Hematopoietic multipotent progenitor cell (in vitro differentiated cells): Measurements from ENCODE around the gene KMT5C. TPM values are rescaled to one million over a fixed set of nuclear protein-coding genes. Genes with fewer than 3 reads are reported as not detected.

Experiments used
- DNase-seq, 3 donors: peaks; one replicate each; pipeline ENCODE4 v3.0.0-alpha.2; 2011 to 2015; ENCODE audit warnings: low read depth in 2 of 3, low spot score in 2 of 3
- total RNA-seq: library from RNA; depleted of rRNA; stranded (reverse); fragments of >200 nt; gene quantifications from one replicate; pipeline ENCODE4 v1.2.3, GENCODE V29; 2012

KMT5C gene
- total RNA-seq, 1 donor: 22.4 TPM

GRCh38 chr19:55362990-55363716, 23.5 kb downstream of the KMT5C start, which contains the start of gene GARIN5B:
Gene GARIN5B, minus strand, starts transcription at chr19:55363260. Its CDS starts 194 bp downstream, at chr19:55363066.
- DNase-seq: no peak

GRCh38 chr19:55365245-55365644, 25.6 kb downstream of the KMT5C start:
- no peak for DNase-seq

DNA sequence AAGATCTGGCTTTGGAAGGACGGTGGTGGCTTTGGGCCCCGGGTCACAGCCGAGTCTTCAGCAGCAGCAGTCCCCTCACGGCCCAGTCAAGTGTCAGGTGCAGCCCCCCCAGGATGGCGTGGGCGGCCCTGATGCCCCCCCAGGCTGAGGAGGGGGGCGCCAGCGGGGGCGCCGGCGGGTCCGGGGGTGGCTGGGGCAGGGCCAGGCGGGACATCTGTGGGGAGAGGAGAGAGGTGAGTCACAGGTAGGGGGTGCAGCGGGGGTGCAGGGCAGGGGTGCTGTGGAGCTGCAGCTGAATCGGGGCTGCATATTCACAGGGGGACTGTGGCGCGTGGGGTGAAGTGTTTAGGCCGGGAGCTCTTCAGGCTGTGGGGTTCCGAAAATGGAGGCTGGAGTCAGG, 26.3 kb downstream of the KMT5C start:
- DNase-seq: no peak

GRCh38 chr19:55366790-55367189, 27.1 kb downstream of the KMT5C start:
- no peak for DNase-seq

GRCh38 chr19:55368106-55368505, 28.4 kb downstream of the KMT5C start:
- no peak for DNase-seq

GRCh38 chr19:55368701-55369563, 29.3 kb downstream of the KMT5C start:
- DNase-seq: no peak

DNA sequence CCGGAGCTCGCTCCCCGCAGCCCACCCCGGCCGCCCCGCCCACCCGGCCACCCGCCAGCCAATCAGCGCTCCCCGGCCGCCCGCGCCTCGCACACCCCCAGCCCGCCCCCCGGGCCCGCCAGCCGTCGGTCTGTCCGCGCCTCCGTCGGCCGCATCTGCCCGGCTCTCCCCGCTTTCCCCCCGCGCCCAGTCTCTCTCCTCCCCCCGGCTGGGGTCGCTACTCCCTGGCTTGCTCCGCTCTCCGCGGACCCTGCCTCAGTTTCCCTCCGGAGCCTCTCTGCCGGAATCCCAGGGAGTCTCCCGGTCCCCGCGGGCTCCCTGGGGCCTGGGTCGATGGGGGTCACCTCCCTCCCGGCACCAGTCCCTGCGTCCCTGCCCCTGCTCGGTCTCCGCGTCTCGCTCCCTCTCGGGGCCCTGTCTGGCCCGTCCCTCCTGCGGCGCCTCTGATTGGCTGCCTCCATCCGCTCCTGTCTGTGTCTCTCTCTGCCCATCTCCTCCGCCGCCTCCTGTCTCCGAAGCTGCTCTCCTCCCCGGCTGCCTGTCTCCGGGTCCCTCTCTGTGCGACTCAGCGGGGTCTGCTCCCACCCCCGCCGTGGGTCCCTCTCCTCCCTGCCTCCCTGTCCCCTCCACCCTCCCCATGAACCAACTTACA, 30.1 kb downstream of the KMT5C start:
- no peak for DNase-seq

- DNase-seq: no peak
These were observed 30.8 kb downstream of the KMT5C start, which contains the start of gene IL11 for GRCh38 chr19:55370305-55370988. Gene IL11, minus strand, starts transcription at chr19:55370463. Its CDS starts 153 bp downstream, at chr19:55370310.

DNA sequence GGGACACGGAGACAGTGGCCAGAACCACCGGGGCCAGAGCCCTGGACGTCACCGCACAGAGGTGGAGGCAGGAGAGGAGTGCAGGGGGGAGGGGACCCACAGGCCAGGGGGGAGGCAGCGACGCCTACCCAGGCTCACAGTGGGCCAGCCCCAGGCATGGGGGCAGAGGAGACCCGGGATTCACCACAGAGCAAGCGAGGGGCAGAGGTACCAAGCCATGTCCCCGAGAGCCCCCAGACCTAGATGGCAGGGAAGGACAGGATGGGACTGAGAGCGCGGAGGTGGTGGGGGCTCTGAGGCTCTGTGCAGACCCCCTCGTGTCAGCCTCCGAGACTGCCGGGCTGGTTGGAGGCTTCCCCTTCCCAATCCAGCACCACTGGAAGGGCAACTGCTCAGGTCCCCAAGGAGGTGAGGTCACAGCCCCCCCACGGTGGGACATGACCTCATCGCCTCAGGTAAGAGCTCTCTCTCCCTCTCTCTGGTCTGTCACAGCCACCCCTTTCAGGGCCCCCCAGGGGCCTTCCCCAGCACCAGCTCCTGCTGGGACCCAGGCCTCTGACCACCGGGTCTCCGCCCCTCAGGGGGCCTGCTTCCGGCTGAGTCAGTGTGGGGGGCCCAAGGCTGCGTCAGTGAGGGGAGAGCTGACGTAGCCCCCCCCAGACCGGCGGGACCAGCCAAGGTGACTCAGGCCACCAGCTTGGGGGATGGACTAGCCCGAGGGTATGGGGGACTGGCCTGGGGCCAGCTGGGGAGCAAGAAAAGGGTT, 32.8 kb downstream of the KMT5C start:
- peak in 2 of 3 donors; percentile 66 to 83 for DNase-seq

GRCh38 chr19:55373306-55373992, 33.8 kb downstream of the KMT5C start:
- DNase-seq: no peak

GRCh38 chr19:55373993-55374757, 34.5 kb downstream of the KMT5C start:
- DNase-seq: no peak

- DNase-seq: no peak
These were observed 36.7 kb downstream of the KMT5C start, which contains the start of gene TMEM190 for GRCh38 chr19:55376241-55376933. Gene TMEM190, plus strand, starts transcription at chr19:55376826. Its CDS starts 28 bp downstream, at chr19:55376854.

DNA sequence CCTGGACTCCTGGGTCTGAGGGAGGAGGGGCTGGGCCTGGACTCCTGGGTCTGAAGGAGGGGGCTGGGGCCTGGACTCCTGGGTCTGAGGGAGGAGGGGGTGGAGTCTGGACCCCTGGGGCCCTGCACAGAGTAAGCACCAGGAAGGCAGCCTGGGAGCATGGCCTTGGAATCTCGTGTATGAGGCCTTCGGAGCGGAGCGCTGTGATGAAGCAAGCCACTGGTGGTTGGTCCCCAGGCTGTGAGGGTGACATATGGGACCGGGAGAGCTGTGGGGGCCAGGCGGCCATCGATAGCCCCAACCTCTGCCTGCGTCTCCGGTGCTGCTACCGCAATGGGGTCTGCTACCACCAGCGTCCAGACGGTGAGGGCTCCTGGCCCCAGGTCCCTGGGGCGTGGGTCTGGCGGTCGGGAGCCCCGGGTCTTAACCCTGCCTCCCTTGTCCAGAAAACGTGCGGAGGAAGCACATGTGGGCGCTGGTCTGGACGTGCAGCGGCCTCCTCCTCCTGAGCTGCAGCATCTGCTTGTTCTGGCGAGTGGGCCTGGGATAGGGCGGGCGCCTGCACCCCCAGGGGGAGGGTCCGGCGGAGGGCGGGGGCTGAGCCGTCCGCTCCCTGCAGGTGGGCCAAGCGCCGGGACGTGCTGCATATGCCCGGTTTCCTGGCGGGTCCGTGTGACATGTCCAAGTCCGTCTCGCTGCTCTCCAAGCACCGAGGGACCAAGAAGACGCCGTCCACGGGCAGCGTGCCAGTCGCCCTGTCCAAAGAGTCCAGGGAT, 37.9 kb downstream of the KMT5C start:
- DNase-seq: no peak

DNA sequence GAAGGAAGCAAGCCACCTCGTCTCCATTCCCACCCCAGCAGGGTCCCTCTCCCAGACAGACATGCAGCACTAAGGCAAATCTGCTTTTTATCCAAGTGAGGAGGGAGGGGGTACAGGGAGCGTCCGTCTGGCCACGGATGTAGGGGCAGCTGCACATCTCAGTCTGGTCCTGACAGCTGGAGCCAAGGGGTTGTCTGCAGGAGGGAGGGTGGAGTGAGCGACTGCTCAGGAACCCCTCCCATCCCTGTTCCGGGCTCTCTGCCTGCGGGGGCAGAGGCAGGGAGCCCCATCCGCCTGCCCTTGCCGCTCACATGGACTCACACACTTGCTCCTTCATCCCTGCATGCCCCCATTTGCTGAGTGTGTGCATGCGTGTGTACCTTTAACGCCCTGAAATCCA, 39.5 kb downstream of the KMT5C start:
- DNase-seq: no peak

- no peak for DNase-seq
These were observed 42.3 kb downstream of the KMT5C start for GRCh38 chr19:55382013-55382412.

- DNase-seq: no peak
These were observed 42.9 kb downstream of the KMT5C start for GRCh38 chr19:55382522-55383054.
